Measurements from ENCODE around the gene MRPS7.

The MRPS7 gene

GRCh38 chr17:75308732-75309629 is 47.3 kb downstream of the MRPS7 start:
- DNase-seq (ENCODE audit: low read depth in 2 of 2): no peak

GRCh38 chr17:75313941-75314551 is 52.4 kb downstream of the MRPS7 start:
- DNase-seq (ENCODE audit: low read depth in 2 of 2): no peak

DNA sequence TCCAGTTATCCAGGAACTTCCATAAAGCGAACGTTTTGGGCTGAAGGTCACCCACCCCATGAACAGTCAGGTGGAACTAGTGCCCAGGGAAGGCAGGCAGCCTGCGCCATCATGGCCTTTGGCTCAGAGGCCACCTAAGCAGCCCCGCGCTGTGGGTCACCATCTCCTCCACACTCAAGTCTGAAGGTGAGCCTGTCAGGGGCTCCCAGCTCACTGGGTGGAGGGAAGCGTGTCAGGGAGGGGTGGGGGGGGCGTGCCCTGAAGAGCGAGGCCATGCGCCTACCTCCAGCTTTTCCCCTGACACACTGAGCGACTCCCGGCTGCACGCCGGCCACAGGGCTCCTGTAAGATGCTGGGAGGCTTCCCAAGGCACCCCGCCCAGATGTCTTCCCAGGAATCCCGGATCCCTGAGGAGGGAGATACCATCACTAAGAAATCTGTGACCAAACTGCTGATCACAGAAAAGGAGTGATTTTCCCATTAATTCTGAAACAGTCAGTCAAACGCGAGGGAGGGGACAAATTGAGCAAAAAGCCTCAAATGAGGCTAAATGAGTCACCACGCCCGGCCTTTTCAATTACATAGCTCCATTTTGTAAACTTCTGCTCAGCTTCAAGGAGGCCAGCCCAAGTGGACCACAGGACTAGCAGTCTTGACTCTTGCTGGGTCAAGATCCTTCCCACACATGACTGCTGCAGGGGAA is 54.0 kb downstream of the MRPS7 start:
- DNase-seq (ENCODE audit: low read depth in 2 of 2): no peak

All from stimulated activated CD4-positive, alpha-beta T cell treated with anti-CD3 and anti-CD28 coated beads, Interleukin-1b, Interleukin-23, amount 100 ng/mL, for 1 hour (primary cell).